ENCODE data around the gene ARL11.

Gene ARL11

GRCh38 chr13:49669735-49670309, 41.5 kb downstream of the ARL11 start:
- TF ChIP-seq CTCF (conservative IDR thresholded peaks at IDR 0.05): peak; percentile 93
- 0 out of 2 replicates have a peak overlapping the region, but pooled peaks have one; percentile 32 for H3K27ac ChIP-seq

GRCh38 chr13:49670828-49671227, 42.5 kb downstream of the ARL11 start:
- H3K27ac ChIP-seq: peak overlapping the region; percentile 32; the same call in 1 of the 2 replicates
- no peak for TF ChIP-seq CTCF (conservative IDR thresholded peaks at IDR 0.05)

- no peak overlapping the region for H3K27ac ChIP-seq
- no peak for TF ChIP-seq CTCF (conservative IDR thresholded peaks at IDR 0.05)
Measured at GRCh38 chr13:49676581-49677298, 48.4 kb downstream of the ARL11 start.

- H3K27ac ChIP-seq: no peak overlapping the region
- no peak for TF ChIP-seq CTCF (conservative IDR thresholded peaks at IDR 0.05)
Measured at GRCh38 chr13:49678191-49678914, 50.0 kb downstream of the ARL11 start.

GRCh38 chr13:49679246-49679645, 50.9 kb downstream of the ARL11 start:
- no peak overlapping the region for H3K27ac ChIP-seq
- TF ChIP-seq CTCF (conservative IDR thresholded peaks at IDR 0.05): peak; percentile 31

- H3K27ac ChIP-seq: no peak overlapping the region
- no peak for TF ChIP-seq CTCF (conservative IDR thresholded peaks at IDR 0.05)
Measured at GRCh38 chr13:49681842-49682435, 53.6 kb downstream of the ARL11 start.

Data from VCaP (cell line).